Measurements from ENCODE around the gene CCDC27.
"Not testable (repeated sequence)": the region's sequence is repeated elsewhere in the genome, so short reads cannot be mapped to it uniquely, and the experiment has no call there.

The CCDC27 gene

GRCh38 chr1:3718764-3719163 lies 33.5 kb upstream of the CCDC27 start:
- DNase-seq = no peak

- no peak for DNase-seq
These were observed 30.2 kb upstream of the CCDC27 start for GRCh38 chr1:3721955-3722465.

- DNase-seq = no peak
These were observed 29.4 kb upstream of the CCDC27 start for GRCh38 chr1:3722846-3723245.

- DNase-seq = not testable (repeated sequence)
These were observed 27.7 kb upstream of the CCDC27 start for GRCh38 chr1:3724416-3725030.

- no peak for DNase-seq
These were observed 26.9 kb upstream of the CCDC27 start for GRCh38 chr1:3725366-3725765.

GRCh38 chr1:3727042-3727824 lies 25.0 kb upstream of the CCDC27 start:
- DNase-seq = no peak

- no peak for DNase-seq
These were observed 24.1 kb upstream of the CCDC27 start for GRCh38 chr1:3727825-3728776.

GRCh38 chr1:3729594-3730542 lies 22.4 kb upstream of the CCDC27 start:
- no peak for DNase-seq

- DNase-seq = no peak
These were observed 21.6 kb upstream of the CCDC27 start for GRCh38 chr1:3730543-3731247.

GRCh38 chr1:3731583-3732433 lies 20.4 kb upstream of the CCDC27 start:
- DNase-seq = no peak

GRCh38 chr1:3732434-3733093 lies 19.7 kb upstream of the CCDC27 start:
- no peak for DNase-seq

GRCh38 chr1:3733094-3733882 lies 19.0 kb upstream of the CCDC27 start:
- no peak for DNase-seq

GRCh38 chr1:3733883-3734589 lies 18.2 kb upstream of the CCDC27 start:
- no peak for DNase-seq

GRCh38 chr1:3734602-3735001 lies 17.6 kb upstream of the CCDC27 start:
- no peak for DNase-seq

- no peak for DNase-seq
These were observed 17.1 kb upstream of the CCDC27 start for GRCh38 chr1:3735027-3735681.

- DNase-seq = no peak
These were observed 16.6 kb upstream of the CCDC27 start for GRCh38 chr1:3735688-3736087.

- DNase-seq = no peak
These were observed 16.1 kb upstream of the CCDC27 start for GRCh38 chr1:3736131-3736561.

GRCh38 chr1:3736708-3737107 lies 15.5 kb upstream of the CCDC27 start:
- DNase-seq = no peak
